SKM-1 (cell line): ENCODE measurements around the gene SHOX.
"Not testable (repeated sequence)": the region's sequence is repeated elsewhere in the genome, so short reads cannot be mapped to it uniquely, and the experiment has no call there.

Source experiments
- DNase-seq: peaks from one replicate; lab custom pipeline; 2025; ENCODE audit not compliant: unreplicated experiment; lab: John Stamatoyannopoulos, UW

SHOX gene

DNA sequence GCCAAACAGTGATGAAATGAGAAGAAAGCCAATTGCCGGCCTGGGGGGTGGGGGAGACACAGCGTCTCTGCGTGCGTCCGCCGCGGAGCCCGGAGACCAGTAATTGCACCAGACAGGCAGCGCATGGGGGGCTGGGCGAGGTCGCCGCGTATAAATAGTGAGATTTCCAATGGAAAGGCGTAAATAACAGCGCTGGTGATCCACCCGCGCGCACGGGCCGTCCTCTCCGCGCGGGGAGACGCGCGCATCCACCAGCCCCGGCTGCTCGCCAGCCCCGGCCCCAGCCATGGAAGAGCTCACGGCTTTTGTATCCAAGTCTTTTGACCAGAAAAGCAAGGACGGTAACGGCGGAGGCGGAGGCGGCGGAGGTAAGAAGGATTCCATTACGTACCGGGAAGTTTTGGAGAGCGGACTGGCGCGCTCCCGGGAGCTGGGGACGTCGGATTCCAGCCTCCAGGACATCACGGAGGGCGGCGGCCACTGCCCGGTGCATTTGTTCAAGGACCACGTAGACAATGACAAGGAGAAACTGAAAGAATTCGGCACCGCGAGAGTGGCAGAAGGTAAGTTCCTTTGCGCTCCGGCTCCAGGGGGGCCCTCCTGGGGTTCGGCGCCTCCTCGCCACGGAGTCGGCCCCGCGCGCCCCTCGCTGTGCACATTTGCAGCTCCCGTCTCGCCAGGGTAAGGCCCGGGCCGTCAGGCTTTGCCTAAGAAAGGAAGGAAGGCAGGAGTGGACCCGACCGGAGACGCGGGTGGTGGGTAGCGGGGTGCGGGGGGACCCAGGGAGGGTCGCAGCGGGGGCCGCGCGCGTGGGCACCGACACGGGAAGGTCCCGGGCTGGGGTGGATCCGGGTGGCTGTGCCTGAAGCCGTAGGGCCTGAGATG, at the start of gene SHOX:
TSS of gene SHOX (plus strand) at position 180 of the 885 bp plus-strand sequence. CDS start at position 287, 107 bp downstream.
- DNase-seq, result no peak

DNA sequence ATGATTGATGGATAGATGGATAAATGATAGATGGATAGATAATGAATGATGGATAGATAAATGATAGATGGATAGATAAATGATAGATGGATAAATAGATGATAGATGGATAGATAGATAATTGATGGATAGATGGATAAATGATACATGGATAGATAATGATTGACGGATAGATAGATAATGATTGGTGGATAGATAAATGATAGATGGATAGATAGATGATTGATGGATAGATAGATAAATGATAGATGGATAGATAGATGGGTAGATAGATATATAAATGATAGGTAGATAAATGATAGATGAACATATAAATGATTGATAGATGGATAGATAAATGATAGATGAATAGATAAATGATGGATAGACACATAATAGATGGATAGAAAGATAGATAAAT, 49.5 kb upstream of the SHOX start:
- DNase-seq, result no peak

GRCh38 chrX:581720-582298, 48.8 kb upstream of the SHOX start:
- no peak for DNase-seq

- DNase-seq, result no peak
These were observed 46.0 kb upstream of the SHOX start for GRCh38 chrX:584572-584971.

- no peak for DNase-seq
These were observed 45.3 kb upstream of the SHOX start for GRCh38 chrX:585115-585808.

GRCh38 chrX:586351-586750, 44.2 kb upstream of the SHOX start:
- DNase-seq, result no peak

DNA sequence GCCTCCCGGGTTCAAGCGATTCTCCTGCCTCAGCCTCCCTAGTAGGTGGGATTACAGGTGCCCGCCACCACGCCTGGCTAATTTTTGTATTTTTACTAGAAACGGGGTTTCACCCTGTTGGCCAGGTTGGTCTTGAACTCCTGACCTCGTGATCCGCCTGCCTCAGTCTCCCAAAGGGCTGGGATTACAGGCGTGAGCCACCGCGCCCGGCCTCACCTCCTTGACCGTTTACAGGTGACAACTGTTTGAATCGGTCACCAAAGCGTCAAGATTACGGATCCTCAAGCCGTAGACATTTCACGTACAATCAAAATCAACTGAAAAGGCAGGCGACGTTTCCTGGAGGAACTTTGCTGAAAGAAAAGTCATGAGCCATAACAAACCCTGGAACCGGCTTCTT, 41.3 kb upstream of the SHOX start:
- not testable (repeated sequence) for DNase-seq

- DNase-seq, result no peak
These were observed 39.7 kb upstream of the SHOX start for GRCh38 chrX:590693-591404.

GRCh38 chrX:599837-600715, 30.5 kb upstream of the SHOX start:
- DNase-seq, result no peak

DNA sequence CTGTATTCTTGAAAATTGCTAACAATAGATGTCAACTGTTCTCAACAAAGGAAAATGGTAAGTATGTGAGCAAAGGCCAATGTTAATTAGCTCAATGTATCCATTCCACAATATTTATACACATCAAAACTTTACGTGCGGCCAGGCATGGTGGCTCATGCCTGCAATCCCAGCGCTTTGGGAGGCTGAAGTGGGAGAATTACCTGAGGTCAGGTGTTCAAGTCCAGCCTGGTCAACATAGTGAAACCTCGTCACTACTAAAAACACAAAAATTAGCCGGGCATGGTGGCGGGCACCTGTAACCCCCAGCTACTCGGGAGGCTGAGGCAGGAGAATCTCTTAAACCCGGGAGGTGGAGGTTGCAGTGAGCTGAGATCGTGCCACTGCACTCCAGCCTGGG, 27.6 kb upstream of the SHOX start:
- not testable (repeated sequence) for DNase-seq

GRCh38 chrX:604616-605015, 26.0 kb upstream of the SHOX start:
- DNase-seq, result not testable (repeated sequence)

DNA sequence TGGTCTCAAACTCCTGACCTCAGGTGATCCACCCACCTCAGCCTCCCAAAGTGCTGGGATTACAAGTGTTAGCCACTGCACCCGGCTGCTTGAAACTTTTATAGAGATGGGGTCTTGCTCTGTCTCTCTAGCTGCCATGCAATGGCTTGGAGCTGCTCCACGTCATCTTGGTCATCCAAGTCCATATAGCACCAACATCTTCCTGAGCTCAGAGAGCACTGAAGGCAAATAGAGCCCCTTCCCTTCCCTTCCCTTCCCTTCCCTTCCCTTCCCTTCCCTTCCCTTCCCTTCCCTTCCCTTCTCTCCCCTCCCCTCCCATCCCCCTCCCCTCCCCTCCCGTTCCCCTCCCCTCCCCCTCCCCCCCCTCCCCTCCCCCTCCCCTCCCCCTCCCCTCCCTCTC, 22.5 kb upstream of the SHOX start:
- DNase-seq, result not testable (repeated sequence)

DNA sequence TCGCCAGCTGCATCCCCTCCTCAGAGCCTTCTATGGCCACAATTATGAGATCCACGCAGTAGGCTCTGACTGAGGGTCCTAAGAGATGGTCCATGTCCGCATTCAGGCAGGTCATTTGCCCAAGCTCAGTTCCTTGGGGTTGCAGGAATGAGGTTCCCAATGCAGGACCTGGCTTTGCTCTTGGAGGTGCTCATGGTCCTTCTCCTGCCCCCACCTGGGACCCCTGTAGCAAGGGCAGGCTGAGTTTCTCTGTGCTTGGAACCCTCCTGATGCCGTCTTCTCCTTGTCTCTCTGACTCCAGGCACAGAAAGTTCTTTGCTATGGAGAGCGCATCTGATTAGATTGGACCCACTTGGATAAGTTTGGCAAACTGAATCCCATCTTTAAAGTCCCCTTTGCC, 16.5 kb upstream of the SHOX start:
- no peak for DNase-seq

DNA sequence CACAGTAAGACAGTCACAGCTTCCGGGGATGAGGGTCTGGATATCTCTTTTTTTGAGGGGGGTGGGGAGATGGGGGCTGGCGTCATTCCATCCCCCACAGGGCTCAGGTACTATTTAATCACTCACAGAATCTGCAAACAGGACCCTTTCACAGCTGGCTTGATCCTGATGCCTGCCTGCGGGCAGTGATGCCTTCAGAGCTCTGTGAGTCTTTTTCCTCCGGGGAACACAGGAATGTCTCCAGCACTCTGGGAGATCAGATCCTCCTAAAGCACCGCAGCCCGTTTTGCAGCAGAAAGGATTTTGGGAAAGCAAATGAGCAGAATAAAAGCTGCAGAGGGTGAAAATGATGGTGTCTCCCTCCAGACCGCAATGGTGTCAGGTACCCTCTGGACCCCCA, 13.2 kb upstream of the SHOX start:
- DNase-seq, result no peak

DNA sequence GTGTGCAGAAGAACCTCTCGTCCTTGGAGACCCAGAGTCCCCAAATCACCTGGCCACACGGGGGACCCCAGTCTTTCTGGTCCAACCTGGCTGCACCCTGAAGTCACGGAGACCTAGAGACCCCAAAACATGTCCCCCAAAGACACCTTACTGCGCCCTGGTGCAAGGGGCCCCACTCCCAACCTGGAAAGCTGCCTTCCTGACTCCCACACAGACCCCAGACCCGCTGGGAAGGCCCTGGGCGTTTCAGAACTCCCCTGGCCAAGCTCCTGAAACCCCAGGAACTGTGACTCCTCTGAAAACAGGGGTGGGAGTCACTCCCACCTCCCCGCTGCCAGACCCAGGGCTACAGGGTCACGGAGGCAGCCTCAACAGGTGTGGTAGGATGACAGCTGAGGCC, 12.7 kb upstream of the SHOX start:
- DNase-seq, result no peak

- not testable (repeated sequence) for DNase-seq
These were observed 12.3 kb upstream of the SHOX start for GRCh38 chrX:618304-618703.

GRCh38 chrX:618761-619450, 11.7 kb upstream of the SHOX start:
- DNase-seq, result no peak

DNA sequence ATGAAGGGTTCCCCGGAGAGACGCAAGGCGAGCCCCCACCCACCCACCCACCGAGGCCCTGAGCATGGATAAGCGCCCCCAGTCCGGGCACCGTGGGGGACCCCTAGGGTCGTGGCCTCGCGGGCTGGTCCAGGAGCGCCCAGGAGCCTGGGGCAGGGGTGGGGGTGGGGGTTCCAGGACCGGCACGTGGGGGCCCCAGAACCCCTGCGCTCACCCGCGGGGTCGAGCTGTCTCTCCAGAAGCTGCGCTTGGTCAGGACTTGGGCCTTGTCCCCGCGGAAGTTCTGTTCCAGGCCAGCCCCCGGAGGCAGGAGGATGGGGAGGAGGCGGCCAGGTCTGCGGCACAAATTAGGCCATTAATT, 11.2 kb upstream of the SHOX start:
- DNase-seq, result no peak

DNA sequence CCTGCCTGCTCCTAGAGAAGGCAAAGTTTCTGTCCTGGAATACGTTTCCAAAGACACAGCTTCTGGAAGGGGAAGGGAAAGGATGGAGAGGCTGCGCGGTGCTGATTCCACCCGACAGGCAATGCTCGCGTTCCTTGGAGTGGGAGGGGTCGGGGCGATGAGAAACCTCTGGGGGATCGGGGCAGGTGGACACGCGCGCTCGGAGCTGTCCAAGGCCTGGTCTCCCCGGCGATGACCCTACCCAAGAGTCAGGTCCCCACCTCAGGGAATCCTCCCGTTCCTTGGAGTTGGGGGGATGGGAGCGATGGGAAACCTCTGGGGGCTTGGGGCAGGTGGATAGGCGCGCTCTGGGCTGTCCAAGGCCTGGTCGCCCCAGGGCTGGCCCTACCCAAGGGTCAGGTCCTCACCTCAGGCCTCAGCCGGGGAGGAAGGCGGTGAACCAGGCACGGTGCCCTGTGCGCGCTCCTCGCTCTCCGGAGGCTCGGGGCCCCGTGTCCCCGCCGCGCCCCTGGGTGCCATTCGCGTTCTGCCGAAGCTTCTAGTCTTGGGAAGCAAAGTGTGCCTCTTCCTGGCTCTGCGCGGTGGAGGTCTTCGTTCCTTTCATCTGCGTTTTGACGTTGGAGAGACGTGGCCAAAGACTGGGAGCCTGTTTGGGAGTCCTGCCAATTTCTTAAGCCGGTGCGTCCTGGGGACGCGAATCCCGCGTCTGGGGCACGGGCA, 10.6 kb upstream of the SHOX start:
- DNase-seq, result no peak
